ENCODE results near the gene OR4D6. TPM values are rescaled to one million over a fixed set of nuclear protein-coding genes. Genes with fewer than 3 reads are reported as not detected.

OR4D6 gene
- total RNA-seq, 1 experiment from 2014 or later = not detected

Other genes starting within 250 kb of the OR4D6 start
- not detected in 2 replicates for gene MPEG1, start 244.0 kb upstream of the OR4D6 start, total RNA-seq (2014; rRNA removed; shearing (Covaris generic))
- not detected in 2 replicates for gene OR5AN1, start 98.1 kb upstream of the OR4D6 start, total RNA-seq (2014; rRNA removed; shearing (Covaris generic))
- not detected in 2 replicates for gene OR5A2, start 30.5 kb upstream of the OR4D6 start, total RNA-seq (2014; rRNA removed; shearing (Covaris generic))
- gene OR5A1, start 20.5 kb upstream of the OR4D6 start, total RNA-seq (2014; rRNA removed; shearing (Covaris generic)) = not detected in 2 replicates
- gene OR4D10, start 16.4 kb downstream of the OR4D6 start, total RNA-seq (2014; rRNA removed; shearing (Covaris generic)) = not detected in 2 replicates
- gene OR4D11, start 46.6 kb downstream of the OR4D6 start, total RNA-seq (2014; rRNA removed; shearing (Covaris generic)) = not detected in 2 replicates
- gene OR4D9, start 54.6 kb downstream of the OR4D6 start, total RNA-seq (2014; rRNA removed; shearing (Covaris generic)) = not detected in 2 replicates
- gene OSBP, start 158.8 kb downstream of the OR4D6 start, total RNA-seq (2014; rRNA removed; shearing (Covaris generic)) = 13.4 and 18.0 TPM in 2 replicates
- 13.2 and 15.4 TPM in 2 replicates for gene PATL1, start 212.1 kb downstream of the OR4D6 start, total RNA-seq (2014; rRNA removed; shearing (Covaris generic))

Data from HT1080 (cell line).